ENCODE measurements around the gene S100A14.

Gene S100A14

GRCh38 chr1:153631047-153632022 lies 15.2 kb upstream of the S100A14 start:
- no CpG with 5 or more reads among the region's 10 CpGs for whole genome bisulfite sequencing (ENCODE audit: extremely low coverage, insufficient coverage, low lambda C conversion rate)

GRCh38 chr1:153630384-153630783 lies 14.3 kb upstream of the S100A14 start:
- H3K4me1 ChIP-seq (ENCODE audit: control insufficient read depth, low read depth, low read length): peaks cover 2% of the 10 kb centered on the region
- H3K4me3 ChIP-seq (ENCODE audit: low read length): no peak overlapping the region
- H3K23ac ChIP-seq (ENCODE audit: low read length): no peak overlapping the region
- H3K79me2 ChIP-seq (ENCODE audit: control insufficient read depth, insufficient read depth, low read length): peaks cover 9% of the 10 kb centered on the region
- no peak overlapping the region for H4K8ac ChIP-seq (ENCODE audit: low read depth, low read length)
- DNase-seq: no peak
- no peak overlapping the region for H2BK15ac ChIP-seq (replicated peaks; ENCODE audit: low read depth)
- no peaks in the 10 kb centered on the region for H3K79me1 ChIP-seq (ENCODE audit: low read length)
- H3K18ac ChIP-seq (ENCODE audit: low read length): no peak overlapping the region
- no peak overlapping the region for H4K5ac ChIP-seq (ENCODE audit: low read length)
- no peak overlapping the region for H2BK5ac ChIP-seq (ENCODE audit: low read length)
- H3K36me3 ChIP-seq (ENCODE audit: control insufficient read depth, insufficient read depth, low read length): no peaks in the 10 kb centered on the region
- no peak overlapping the region for H3K56ac ChIP-seq (ENCODE audit: low read length)
- H3K4me2 ChIP-seq (ENCODE audit: low read length): no peak overlapping the region
- H2AK5ac ChIP-seq (ENCODE audit: low read length): no peak overlapping the region
- WGBS (ENCODE audit: extremely low coverage, insufficient coverage, low lambda C conversion rate): no CpG with 5 or more reads among the region's 7 CpGs
- H3K27me3 ChIP-seq (ENCODE audit: insufficient read depth, low read length, poor library complexity): no peaks in the 10 kb centered on the region
- H3K4ac ChIP-seq (ENCODE audit: low read depth, low read length): no peak overlapping the region
- no peak overlapping the region for H2BK120ac ChIP-seq (ENCODE audit: low read depth, low read length)
- no peak overlapping the region for H3K27ac ChIP-seq (ENCODE audit: low read depth, low read length)
- no peak overlapping the region for H3K9ac ChIP-seq (ENCODE audit: low read length)

More at GRCh38 chr1:153631047-153632022, 15.2 kb upstream of the S100A14 start:
- Histone ChIP-seq H3K27ac (ENCODE audit: low read depth, low read length) (no peak overlapping the region), H4K5ac (ENCODE audit: low read length) (no peak overlapping the region), H2BK5ac (ENCODE audit: low read length) (no peak overlapping the region), H2AK5ac (ENCODE audit: low read length) (no peak overlapping the region), H3K18ac (ENCODE audit: low read length) (no peak overlapping the region), H3K79me1 (ENCODE audit: low read length) (peaks cover under 1% of the 10 kb centered on the region), H3K56ac (ENCODE audit: low read length) (peak overlapping the region; percentile 38), H3K27me3 (ENCODE audit: insufficient read depth, low read length, poor library complexity) (no peaks in the 10 kb centered on the region), H3K79me2 (ENCODE audit: control insufficient read depth, insufficient read depth, low read length) (peaks cover 19% of the 10 kb centered on the region), H3K4me3 (ENCODE audit: low read length) (no peak overlapping the region), H2BK120ac (ENCODE audit: low read depth, low read length) (no peak overlapping the region), H3K9ac (ENCODE audit: low read length) (no peak overlapping the region), H2BK15ac (replicated peaks; ENCODE audit: low read depth) (no peak overlapping the region), H3K36me3 (ENCODE audit: control insufficient read depth, insufficient read depth, low read length) (peaks cover under 1% of the 10 kb centered on the region), H3K4me2 (ENCODE audit: low read length) (no peak overlapping the region), H3K23ac (ENCODE audit: low read length) (no peak overlapping the region), H3K4me1 (ENCODE audit: control insufficient read depth, low read depth, low read length) (peaks cover 2% of the 10 kb centered on the region), H3K4ac (ENCODE audit: low read depth, low read length) (no peak overlapping the region), H4K8ac (ENCODE audit: low read depth, low read length) (no peak overlapping the region)
- DNase-seq: no peak

GRCh38 chr1:153629971-153630370 lies 13.8 kb upstream of the S100A14 start:
- no peak overlapping the region for H3K4me3 ChIP-seq (ENCODE audit: low read length)
- H3K79me2 ChIP-seq (ENCODE audit: control insufficient read depth, insufficient read depth, low read length): peaks cover 5% of the 10 kb centered on the region
- H3K4me1 ChIP-seq (ENCODE audit: control insufficient read depth, low read depth, low read length): peaks cover 2% of the 10 kb centered on the region
- no peak for DNase-seq
- no peaks in the 10 kb centered on the region for H3K79me1 ChIP-seq (ENCODE audit: low read length)
- H2BK5ac ChIP-seq (ENCODE audit: low read length): no peak overlapping the region
- H3K4ac ChIP-seq (ENCODE audit: low read depth, low read length): no peak overlapping the region
- H4K8ac ChIP-seq (ENCODE audit: low read depth, low read length): no peak overlapping the region
- H3K56ac ChIP-seq (ENCODE audit: low read length): peak overlapping the region; percentile 44
- H3K23ac ChIP-seq (ENCODE audit: low read length): no peak overlapping the region
- H3K18ac ChIP-seq (ENCODE audit: low read length): no peak overlapping the region
- H2BK15ac ChIP-seq (replicated peaks; ENCODE audit: low read depth): no peak overlapping the region
- H4K5ac ChIP-seq (ENCODE audit: low read length): no peak overlapping the region
- no peak overlapping the region for H2AK5ac ChIP-seq (ENCODE audit: low read length)
- H3K9ac ChIP-seq (ENCODE audit: low read length): peak overlapping the region; percentile 25
- H3K4me2 ChIP-seq (ENCODE audit: low read length): no peak overlapping the region
- no peak overlapping the region for H3K27ac ChIP-seq (ENCODE audit: low read depth, low read length)
- H2BK120ac ChIP-seq (ENCODE audit: low read depth, low read length): no peak overlapping the region
- H3K36me3 ChIP-seq (ENCODE audit: control insufficient read depth, insufficient read depth, low read length): no peaks in the 10 kb centered on the region
- no CpG with 5 or more reads among the region's 1 CpG for WGBS (ENCODE audit: extremely low coverage, insufficient coverage, low lambda C conversion rate)
- no peaks in the 10 kb centered on the region for H3K27me3 ChIP-seq (ENCODE audit: insufficient read depth, low read length, poor library complexity)

- no CpG with 5 or more reads among the region's 5 CpGs for WGBS (ENCODE audit: extremely low coverage, insufficient coverage, low lambda C conversion rate)
- no peak for DNase-seq
Measured at GRCh38 chr1:153629343-153629665, 13.2 kb upstream of the S100A14 start.

GRCh38 chr1:153628638-153629342 lies 12.7 kb upstream of the S100A14 start:
- H3K4ac ChIP-seq (ENCODE audit: low read depth, low read length): no peak overlapping the region
- no CpG with 5 or more reads among the region's 6 CpGs for WGBS (ENCODE audit: extremely low coverage, insufficient coverage, low lambda C conversion rate)
- H3K4me2 ChIP-seq (ENCODE audit: low read length): no peak overlapping the region

More at GRCh38 chr1:153629343-153629665, 13.2 kb upstream of the S100A14 start:
- H2AK5ac ChIP-seq (ENCODE audit: low read length): no peak overlapping the region
- H4K5ac ChIP-seq (ENCODE audit: low read length): no peak overlapping the region
- no peak overlapping the region for H4K8ac ChIP-seq (ENCODE audit: low read depth, low read length)
- no peaks in the 10 kb centered on the region for H3K36me3 ChIP-seq (ENCODE audit: control insufficient read depth, insufficient read depth, low read length)
- peaks cover 2% of the 10 kb centered on the region for H3K4me1 ChIP-seq (ENCODE audit: control insufficient read depth, low read depth, low read length)
- no peak overlapping the region for H3K27ac ChIP-seq (ENCODE audit: low read depth, low read length)
- H3K79me1 ChIP-seq (ENCODE audit: low read length): no peaks in the 10 kb centered on the region
- H3K9ac ChIP-seq (ENCODE audit: low read length): no peak overlapping the region
- H3K4me2 ChIP-seq (ENCODE audit: low read length): no peak overlapping the region
- no peak overlapping the region for H2BK5ac ChIP-seq (ENCODE audit: low read length)
- H2BK120ac ChIP-seq (ENCODE audit: low read depth, low read length): no peak overlapping the region
- no peak overlapping the region for H3K18ac ChIP-seq (ENCODE audit: low read length)
- H3K4ac ChIP-seq (ENCODE audit: low read depth, low read length): no peak overlapping the region
- no peaks in the 10 kb centered on the region for H3K79me2 ChIP-seq (ENCODE audit: control insufficient read depth, insufficient read depth, low read length)
- no peak overlapping the region for H2BK15ac ChIP-seq (replicated peaks; ENCODE audit: low read depth)
- H3K56ac ChIP-seq (ENCODE audit: low read length): peak overlapping the region; percentile 30
- H3K23ac ChIP-seq (ENCODE audit: low read length): no peak overlapping the region
- no peak overlapping the region for H3K4me3 ChIP-seq (ENCODE audit: low read length)
- no peaks in the 10 kb centered on the region for H3K27me3 ChIP-seq (ENCODE audit: insufficient read depth, low read length, poor library complexity)

More at GRCh38 chr1:153628638-153629342, 12.7 kb upstream of the S100A14 start:
- Histone ChIP-seq H2AK5ac (ENCODE audit: low read length) (no peak overlapping the region), H3K4me3 (ENCODE audit: low read length) (no peak overlapping the region), H3K27me3 (ENCODE audit: insufficient read depth, low read length, poor library complexity) (no peaks in the 10 kb centered on the region), H3K9ac (ENCODE audit: low read length) (no peak overlapping the region), H3K27ac (ENCODE audit: low read depth, low read length) (no peak overlapping the region), H3K18ac (ENCODE audit: low read length) (no peak overlapping the region), H3K56ac (ENCODE audit: low read length) (peak overlapping the region; percentile 52), H3K79me2 (ENCODE audit: control insufficient read depth, insufficient read depth, low read length) (no peaks in the 10 kb centered on the region), H3K4me1 (ENCODE audit: control insufficient read depth, low read depth, low read length) (peaks cover 2% of the 10 kb centered on the region), H3K79me1 (ENCODE audit: low read length) (no peaks in the 10 kb centered on the region), H2BK15ac (replicated peaks; ENCODE audit: low read depth) (no peak overlapping the region), H3K23ac (ENCODE audit: low read length) (no peak overlapping the region), H2BK120ac (ENCODE audit: low read depth, low read length) (no peak overlapping the region), H2BK5ac (ENCODE audit: low read length) (no peak overlapping the region), H4K5ac (ENCODE audit: low read length) (no peak overlapping the region), H4K8ac (ENCODE audit: low read depth, low read length) (no peak overlapping the region), H3K36me3 (ENCODE audit: control insufficient read depth, insufficient read depth, low read length) (no peaks in the 10 kb centered on the region)
- DNase-seq: no peak
